GM19328 (cell line): Measurements from ENCODE around the gene TMEM108.

Experiments
- ATAC-seq: cut with Tn5 transposase; IDR thresholded peaks from one replicate; pipeline ENCODE4 v1.9.1; 2021; ENCODE audit warnings: mild to moderate bottlenecking, moderate library complexity; ENCODE audit not compliant: unreplicated experiment

TMEM108 gene

GRCh38 chr3:133376810-133377209, 338.6 kb downstream of the TMEM108 start:
- no peak for ATAC-seq

GRCh38 chr3:133377396-133377795, 339.2 kb downstream of the TMEM108 start:
- ATAC-seq, result no peak

- ATAC-seq, result no peak
Measured at GRCh38 chr3:133379926-133380325, 341.7 kb downstream of the TMEM108 start.

- ATAC-seq, result no peak
Measured at GRCh38 chr3:133380481-133381225, 342.5 kb downstream of the TMEM108 start.

GRCh38 chr3:133381346-133382109, 343.3 kb downstream of the TMEM108 start:
- no peak for ATAC-seq

- ATAC-seq, result no peak
Measured at GRCh38 chr3:133383175-133383574, 345.0 kb downstream of the TMEM108 start.

- ATAC-seq, result no peak
Measured at GRCh38 chr3:133383741-133384140, 345.6 kb downstream of the TMEM108 start.

GRCh38 chr3:133384331-133385027, 346.3 kb downstream of the TMEM108 start:
- peak; percentile 85 for ATAC-seq

GRCh38 chr3:133386876-133387275, 348.7 kb downstream of the TMEM108 start:
- no peak for ATAC-seq

GRCh38 chr3:133387341-133387740, 349.1 kb downstream of the TMEM108 start:
- ATAC-seq, result no peak

- no peak for ATAC-seq
Measured at GRCh38 chr3:133388696-133389395, 350.7 kb downstream of the TMEM108 start.

GRCh38 chr3:133390715-133391114, 352.5 kb downstream of the TMEM108 start:
- no peak for ATAC-seq

GRCh38 chr3:133393204-133393603, 355.0 kb downstream of the TMEM108 start:
- no peak for ATAC-seq

GRCh38 chr3:133393691-133394474, 355.7 kb downstream of the TMEM108 start:
- no peak for ATAC-seq

- no peak for ATAC-seq
Measured at GRCh38 chr3:133394561-133395311, 356.5 kb downstream of the TMEM108 start.

- no peak for ATAC-seq
Measured at GRCh38 chr3:133396906-133397305, 358.7 kb downstream of the TMEM108 start.

- no peak for ATAC-seq
Measured at GRCh38 chr3:133400006-133400515, 361.9 kb downstream of the TMEM108 start, which contains the start of gene BFSP2. TSS of gene BFSP2 (plus strand) at chr3:133400056. CDS start at chr3:133400084, 28 bp downstream.

- no peak for ATAC-seq
Measured at GRCh38 chr3:133401374-133402135, 363.4 kb downstream of the TMEM108 start.
